ENCODE data around the gene MIOX.

MIOX gene

DNA sequence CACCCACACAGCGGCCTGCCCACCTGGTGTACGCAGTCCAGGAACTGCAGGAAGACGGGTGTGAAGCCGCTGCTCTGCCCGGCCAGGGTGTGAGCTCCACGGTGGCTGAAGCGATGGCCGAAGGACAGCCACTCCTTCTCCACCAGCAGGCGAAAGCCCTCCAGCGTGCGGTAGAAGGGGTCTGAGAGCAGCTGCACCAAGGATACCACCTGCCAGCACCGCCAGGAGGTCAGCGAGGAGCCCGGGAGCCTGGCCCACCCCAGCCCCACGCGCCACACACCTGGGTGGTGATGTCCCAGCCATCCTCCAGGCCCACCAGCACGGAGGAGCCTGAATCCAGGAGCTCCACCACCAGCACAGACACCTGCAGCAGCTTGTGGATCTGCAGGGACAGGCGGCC lies 31.5 kb upstream of the MIOX start:
- no peak for DNase-seq

DNA sequence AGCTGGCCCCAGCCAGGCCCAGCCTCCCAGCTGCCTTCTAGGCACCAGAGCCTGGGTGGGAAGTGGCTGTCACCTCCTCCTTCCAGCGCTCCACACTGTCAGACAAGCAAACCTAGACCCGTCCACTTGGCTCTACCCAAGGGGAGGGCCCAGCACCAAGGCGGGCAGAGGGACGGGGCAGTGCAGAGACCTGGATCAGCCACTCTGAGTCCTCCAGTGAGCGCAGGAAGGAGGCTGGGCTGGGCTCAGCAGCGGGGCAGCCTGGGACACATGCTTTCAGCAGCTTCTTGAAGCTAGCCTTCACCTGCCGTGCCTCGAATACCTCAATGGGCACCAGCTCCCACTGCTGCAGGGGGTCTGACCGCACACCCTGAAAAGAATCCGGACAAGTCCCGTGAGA lies 30.6 kb upstream of the MIOX start:
- DNase-seq = no peak

DNA sequence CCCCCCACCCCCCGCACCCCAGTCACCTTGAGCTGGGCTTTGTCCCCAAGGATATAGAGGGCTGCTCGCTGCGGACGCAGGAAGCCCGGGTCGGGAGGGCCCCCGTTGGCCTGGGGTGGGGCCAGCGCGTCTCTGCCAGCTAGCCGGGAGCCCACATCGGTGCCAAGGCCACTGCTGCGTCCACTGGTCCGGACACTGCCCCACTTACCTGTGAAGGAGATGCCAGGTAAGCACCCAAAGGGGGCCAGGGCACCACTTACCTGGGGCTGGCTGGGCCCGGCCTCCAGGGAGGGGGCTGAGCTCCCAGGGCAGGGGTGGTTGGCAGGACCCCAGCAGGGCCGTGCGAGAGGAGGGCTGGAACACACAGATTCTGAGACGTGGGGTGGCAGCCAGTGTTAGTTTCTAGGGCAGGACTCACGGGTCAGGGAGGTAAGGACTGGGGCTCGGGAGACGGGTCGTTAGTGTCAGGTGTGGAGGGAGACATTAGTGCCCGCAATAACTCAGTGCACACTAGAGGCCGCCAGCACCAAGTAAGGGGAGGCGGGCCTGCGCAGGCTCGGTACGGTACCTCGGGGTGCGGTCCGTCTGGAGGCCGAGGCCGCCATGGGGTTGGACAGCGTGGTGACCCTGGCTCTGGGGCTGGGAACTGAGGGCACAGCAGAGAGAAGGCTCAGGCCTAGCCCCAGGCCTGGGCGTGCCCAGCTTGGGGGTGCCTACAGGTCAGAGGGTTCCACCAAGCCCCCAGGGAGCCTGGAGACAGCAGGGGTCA lies 30.0 kb upstream of the MIOX start:
- no peak for DNase-seq

DNA sequence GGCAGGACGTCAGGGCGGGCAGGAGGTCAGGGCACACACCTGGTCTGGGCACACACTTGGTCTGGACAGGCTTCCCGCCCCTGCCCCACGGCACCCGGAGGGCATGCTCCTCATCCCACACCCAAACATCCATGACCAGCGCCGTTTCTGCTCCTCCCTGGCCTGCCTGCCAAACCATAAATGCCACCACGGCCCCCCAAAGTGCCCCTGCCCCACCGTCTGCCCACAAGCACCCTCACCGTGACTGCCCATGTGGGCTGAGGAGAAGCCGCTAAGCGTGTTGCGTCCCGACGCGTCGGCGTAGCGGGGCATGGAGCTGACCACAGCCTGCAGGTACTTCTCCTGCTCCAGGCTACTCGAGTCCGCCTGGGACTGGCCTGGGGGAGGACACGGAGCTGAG lies 27.6 kb upstream of the MIOX start:
- DNase-seq = no peak

DNA sequence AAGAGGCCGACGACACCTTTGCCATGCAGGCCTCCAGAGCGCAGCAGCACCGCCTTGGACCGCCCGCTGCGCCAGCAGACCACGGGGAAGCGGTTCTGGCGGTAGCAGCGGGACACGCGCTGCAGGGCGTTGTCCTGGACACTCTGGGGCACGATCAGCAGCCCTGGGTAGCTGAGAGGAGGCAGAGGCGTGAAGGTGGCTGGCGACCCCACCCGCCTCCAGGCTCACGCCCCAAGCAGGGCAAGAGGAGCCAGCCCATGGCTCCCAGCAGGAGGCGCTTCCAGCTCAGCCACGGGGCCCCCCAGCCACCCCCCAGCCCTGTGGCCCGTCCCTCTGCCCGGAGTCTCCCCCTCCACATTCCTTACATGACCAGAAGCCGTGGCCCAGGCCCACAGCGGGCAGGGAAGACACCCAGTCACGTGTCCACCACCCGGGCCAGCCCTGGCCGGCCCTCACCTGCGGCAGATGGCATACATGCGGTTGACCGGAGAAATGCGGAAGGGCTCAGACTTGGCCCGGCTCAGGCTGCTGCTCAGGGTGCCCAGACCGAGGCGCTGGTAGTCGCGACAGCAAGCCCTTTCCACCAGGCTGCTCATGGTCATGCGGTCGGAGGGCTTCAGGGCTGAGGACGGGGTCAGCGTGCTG lies 27.0 kb upstream of the MIOX start:
- DNase-seq = no peak

DNA sequence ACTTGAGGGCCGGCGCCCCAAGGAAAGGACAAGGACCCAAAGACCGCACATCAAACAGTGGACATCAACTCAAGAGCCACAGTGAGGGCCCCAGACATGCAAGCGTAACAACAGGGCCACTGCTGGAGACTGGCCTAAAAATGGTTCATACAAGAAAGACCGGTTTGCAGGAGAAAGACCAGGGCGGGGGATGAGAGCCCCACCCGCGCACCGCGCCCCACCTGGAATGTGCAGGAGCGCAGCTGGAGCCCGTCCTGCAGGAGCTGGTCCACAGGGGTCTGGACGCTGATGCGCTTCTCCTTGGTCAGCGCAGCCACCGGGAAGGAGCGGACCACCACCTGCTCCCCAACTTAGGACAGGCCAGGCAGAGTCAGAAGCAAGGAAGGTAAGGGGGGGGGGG lies 25.7 kb upstream of the MIOX start:
- no peak for DNase-seq

DNA sequence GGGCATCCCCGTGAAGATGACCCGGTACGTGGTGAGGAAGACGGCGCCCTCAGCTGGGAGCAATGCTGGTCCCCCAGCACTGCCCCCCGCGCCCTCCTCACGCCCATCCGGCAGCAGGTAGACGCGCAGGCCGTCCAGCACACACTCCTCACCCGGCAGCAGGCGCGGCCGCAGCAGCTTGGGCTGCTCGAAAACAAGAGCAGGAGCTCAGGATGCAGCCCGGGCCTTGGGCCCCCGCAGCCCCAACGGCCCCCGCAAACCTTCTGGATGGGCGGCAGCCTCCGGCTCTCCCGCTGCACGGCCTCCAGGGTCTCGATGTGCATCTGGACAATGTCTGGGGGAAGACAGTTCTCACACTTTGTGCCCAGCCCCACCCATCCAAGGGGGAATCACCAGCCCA lies 25.1 kb upstream of the MIOX start:
- no peak for DNase-seq

DNA sequence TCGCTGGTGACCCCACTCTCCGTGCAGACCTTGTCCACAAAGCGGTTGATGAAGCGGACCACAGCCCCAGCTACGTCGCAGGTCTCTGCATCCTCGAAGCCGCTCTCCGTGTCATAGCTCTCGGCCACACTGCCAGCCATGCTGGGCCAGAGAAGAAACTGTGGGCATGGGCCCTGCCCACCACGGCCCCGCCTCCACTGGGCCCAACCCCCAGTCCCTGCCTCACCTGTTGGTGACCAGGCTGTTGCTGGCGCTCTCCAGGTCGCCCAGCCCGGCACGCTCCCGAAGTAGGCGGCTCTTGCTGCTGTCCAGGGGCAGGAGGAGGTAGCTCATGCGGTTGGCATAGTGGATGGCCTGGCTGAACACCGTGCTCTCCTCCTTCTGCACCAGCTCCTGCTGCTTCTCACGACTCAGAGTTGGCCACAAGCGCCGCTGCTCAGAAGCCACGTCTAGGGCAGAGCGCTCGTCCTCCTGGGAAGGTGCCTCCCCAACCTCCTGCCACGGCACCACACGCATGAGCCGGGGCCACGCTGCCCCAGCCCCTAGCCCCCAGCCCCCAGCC lies 24.6 kb upstream of the MIOX start:
- DNase-seq = no peak

DNA sequence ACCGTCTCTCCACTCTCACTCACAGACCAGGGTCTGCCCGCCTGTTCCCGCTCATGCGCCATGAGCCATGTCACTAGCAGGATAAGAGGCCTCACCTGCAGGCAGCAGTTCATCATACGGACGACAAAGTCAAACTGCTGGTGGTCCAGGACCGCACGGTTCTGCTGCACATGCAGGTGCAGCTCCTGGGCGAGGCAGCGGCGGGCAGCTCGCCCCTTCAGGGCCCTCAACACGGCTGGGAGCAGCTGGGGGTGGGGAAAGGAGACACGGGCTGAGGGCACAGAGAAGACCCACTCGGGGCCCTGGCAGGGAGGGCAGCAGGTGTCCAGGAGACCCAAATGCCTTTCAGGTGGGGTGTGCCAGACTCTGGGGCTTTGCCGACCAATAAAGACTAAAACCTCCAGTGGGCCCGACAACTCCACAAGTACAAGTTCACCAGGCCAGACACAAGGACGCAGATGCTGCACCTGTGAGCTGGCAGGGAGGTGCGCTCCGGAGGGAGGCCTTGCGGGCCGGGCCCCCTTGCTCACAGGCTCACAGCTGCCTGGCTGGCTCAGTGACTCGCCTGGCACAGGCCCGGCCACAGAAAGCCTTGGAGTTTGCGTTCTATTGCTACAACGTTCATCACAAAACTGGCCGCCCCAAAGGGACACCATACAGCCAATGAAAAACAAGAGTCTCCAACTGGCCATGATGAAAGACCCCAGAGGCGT lies 23.3 kb upstream of the MIOX start:
- no peak for DNase-seq

DNA sequence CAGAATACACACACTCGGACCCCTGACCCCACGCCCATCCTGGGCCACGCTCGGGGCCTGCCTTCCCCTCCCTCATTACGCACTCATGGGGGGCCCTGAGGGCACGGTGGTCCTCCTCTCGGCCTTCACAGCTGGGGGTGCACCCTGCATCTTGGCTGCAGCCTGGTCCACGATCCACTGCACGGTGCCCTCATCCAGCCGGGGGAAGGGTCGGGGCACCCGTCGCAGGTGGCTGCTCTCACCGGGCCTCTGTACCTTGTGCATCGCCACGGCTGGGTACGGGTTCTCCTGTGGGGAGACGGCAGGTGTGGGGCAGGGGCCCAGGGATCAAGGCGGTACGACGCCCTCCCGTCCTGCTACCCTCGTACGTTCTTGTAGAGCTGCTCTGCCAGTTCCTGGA lies 22.2 kb upstream of the MIOX start:
- DNase-seq = no peak

DNA sequence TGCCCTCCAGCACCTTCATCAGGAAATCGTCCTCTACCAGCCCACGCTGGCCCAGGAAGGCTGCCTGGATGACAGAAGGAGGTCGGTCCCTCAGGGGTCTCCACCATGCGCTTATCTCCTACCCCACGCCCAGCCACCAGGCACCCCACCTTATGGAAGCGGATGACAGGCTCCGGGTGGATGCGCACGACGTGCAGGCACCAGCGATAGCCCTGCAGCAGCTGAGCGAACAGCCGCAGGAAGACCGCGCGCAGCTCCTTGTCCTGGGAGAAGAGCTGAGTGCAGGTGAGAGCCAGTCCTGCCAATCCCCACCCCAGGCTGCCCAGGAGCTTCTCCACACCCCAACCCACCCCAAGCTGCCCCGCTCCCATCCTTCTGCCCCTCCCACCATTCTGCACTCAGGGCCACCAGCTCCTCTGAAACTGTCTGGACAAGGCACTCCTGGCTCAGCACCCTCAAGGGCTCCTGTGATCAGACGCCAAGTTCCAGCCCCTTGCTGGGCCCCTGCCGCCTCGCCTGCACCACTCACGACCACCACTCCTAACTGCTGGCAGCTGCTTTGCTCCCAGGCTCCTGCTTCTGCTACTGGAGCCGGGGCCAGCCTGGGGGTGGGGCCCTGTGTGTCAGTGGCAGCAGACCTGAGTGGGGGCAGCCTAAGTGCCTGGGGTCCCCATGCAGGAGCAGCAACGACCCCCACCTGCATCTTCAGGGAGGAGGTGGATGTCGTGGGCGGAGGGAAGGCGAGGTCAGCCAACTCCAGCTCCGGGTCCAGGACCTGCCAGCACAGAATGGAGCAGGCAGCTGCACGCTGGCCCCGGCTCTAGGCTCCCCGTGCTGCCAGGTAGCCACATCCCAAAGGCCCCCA lies 21.4 kb upstream of the MIOX start:
- no peak for DNase-seq

DNA sequence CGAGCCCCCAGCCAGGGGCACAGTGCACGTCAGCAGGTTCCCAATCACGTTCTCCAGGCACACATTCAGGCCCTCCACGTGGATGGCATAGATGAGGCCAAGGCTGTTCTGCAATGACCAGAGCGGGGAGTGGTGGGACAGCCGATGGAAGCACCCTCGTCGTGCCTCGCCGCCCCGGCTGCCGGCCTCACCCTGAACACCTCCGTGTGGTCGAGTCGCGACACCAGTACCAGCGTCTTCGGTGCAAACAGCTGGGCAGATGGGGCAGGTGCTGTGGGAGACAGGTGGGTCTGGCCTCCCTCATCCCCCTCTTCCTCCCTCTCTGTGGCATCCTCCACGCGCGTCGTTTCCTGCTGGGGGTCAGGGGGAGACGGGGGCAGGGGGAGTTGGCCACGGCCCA lies 19.3 kb upstream of the MIOX start:
- no peak for DNase-seq

DNA sequence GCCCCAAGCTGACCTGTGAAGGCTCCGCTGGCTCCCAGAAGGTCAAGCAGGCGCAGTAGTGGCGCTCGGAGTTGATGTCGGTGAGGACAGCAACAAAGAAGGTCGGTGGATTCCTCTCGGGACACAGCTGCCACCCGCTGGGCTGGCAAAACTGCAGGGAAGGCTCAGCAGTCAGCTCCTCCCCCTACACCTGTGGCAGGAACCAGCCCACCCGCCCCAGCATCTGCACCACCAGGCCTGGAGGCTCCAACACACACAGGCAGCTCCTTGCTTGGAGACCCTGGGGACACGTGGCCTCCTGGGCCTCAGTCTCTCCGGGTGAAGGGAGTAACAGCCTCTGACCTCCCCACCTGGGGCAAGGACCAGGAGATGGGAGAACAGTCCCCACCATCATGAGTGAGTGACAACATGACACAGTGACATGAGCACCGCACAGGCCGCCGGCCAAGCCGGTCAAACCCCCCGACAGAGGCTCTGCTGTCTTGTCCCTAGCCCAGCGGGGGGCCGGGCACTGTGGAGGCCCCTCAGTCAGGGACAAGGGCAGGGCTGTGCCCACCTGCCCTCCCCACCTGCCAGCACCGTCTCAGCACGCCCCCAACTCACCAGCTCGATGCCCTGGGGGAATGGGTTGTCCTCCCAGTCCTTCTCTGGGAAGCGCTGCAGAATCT lies 18.8 kb upstream of the MIOX start:
- no peak for DNase-seq

DNA sequence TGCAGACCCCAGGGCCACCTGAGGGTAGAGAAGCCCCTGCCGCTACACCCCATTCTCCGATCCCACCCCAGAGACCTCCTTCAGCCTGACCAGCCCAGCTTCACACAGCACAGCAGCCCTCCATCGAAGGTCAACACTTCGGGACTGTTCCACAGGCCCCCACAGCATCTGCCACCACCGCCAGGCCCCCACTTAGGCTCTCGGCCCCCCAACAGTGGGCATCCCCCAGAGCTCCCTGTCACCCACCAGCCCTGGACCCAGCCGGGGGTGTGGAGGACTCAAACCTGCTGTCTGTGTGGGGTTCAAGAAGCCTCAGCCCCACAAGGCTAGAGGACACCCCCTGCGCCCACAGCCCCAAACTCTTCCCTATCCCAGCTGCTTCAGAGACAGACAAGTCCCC lies 18.0 kb upstream of the MIOX start:
- no peak for DNase-seq

DNA sequence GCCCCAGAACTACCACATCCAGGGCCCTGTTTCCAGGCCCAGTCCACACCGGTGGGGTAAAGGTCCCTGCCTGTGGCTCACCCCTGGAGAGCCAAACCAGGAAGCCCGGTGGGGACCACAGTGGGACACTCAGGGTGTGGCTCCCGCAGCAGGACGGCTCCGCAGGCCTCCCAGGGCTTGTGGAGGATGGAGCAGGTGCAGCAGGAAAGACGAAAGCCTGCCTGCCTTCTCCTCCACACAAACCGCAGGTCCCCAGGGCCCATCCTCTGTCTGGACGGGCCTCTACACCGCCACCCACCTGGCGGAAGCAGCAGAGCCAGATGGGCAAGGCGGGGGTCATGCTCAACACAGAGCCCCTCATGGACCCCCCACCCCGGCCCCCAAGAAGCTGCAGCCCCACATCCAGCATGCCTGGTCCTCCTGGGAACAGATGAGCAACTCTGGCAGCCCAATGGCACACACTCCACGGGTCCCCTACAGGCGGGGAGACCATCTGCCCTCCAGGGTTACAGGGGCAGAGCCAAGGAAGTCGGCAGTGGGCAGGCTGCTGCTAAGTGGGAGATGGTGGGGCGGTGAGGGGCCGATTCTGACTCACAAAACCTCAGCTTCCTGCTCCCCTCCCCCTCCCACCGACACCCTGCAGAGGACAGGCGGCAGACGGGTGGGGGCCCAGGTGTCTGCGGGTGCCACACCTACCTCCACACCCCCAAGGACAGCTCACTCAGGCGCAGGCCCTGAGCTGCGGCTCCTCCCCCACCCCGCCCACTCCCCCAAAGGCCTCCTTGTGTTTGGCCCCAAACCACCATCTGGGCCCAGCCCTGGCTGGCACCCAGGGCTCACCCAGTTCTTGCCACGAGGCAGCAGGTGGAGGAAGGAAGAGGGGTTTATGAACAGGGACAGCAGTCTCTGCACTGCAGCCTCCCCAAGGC lies 17.0 kb upstream of the MIOX start:
- DNase-seq = no peak

DNA sequence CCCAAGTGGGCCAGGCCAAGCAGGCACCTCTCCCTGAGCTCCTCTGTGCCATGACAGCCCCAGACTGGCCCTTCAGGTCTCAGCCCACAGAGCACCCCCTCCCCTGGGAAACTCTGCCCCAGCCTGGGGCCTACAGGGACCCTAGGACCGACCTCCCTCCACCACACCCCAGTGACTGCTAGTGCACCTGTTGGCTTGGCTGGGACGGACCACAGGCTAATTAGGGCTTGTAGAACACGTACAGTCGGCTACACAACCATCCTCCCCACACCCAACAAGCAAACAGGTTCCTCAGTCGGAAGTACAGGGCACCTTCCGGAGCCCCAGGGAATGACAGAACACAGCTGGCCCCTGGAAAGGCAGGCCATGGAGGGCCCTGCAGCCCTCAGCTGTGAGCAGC lies 16.2 kb upstream of the MIOX start:
- no peak for DNase-seq

DNA sequence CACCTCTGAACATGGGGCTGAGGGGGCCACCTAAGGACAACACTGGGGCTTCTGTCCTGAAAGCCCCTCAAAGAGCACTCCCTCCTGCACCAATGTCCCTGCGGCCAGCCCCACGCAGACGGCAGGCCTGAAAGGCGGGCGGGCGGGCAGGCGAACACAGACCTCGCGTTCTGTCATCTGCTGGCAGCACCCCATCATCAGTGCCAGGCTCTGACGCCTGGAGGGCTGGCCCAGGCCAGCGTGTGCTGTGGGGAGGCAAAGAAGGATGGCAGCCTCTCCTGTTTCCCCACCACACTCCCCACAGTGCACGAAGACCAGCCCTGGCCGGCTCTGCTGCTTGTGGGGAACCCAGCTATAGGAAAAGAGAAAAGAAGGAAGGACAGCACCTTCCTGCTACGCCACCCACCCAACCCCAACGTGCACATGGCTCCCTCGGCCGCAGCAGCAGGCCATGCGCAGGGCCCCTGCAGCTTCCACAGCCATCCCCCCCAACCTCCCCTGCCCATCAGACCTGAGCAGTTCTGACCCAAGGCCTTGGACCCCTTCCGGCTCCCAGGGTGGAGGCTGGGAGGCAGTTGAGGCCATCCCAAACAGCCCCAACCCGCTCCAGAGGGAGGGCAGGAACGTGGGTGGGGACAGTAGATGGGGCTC lies 15.3 kb upstream of the MIOX start:
- DNase-seq = no peak

DNA sequence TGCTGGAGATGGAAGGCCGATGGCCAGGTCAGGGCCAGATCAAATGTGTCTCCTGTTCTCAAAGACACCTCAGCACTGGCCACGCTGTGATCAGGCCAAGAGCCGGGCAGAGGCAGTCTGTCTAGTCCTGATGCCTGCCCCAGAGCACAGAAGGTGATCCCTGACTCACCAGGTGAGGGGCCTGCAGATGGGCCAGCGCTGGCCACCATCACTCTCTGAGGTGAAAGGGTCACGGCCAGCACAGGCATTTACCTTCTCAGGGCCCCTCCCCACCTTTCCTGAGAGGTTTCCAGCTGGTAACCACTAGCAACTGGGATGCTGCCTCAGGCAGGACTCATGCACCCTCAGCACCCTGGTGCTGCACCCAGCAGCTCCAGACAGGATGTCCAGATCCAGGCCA lies 14.7 kb upstream of the MIOX start:
- DNase-seq = no peak

DNA sequence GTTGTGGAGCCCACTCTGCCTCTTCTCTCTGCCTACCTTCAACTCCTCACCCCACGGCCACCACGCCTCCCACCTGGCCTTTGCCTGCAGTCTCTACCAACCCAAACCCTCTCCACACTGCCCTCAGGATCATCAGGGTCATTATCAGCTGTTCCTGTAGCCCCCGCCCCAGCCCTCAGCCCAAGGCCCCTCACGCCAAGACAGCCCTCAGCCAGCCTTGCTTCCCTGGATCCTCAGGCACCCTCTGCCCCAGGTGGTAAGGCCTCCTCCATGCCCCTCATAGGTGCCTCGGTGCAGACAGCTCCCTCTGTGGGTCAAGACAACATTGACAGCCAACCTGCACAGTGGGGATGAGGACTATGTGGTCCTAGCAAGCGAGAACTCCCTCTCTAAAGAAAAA lies 13.6 kb upstream of the MIOX start:
- no peak for DNase-seq

DNA sequence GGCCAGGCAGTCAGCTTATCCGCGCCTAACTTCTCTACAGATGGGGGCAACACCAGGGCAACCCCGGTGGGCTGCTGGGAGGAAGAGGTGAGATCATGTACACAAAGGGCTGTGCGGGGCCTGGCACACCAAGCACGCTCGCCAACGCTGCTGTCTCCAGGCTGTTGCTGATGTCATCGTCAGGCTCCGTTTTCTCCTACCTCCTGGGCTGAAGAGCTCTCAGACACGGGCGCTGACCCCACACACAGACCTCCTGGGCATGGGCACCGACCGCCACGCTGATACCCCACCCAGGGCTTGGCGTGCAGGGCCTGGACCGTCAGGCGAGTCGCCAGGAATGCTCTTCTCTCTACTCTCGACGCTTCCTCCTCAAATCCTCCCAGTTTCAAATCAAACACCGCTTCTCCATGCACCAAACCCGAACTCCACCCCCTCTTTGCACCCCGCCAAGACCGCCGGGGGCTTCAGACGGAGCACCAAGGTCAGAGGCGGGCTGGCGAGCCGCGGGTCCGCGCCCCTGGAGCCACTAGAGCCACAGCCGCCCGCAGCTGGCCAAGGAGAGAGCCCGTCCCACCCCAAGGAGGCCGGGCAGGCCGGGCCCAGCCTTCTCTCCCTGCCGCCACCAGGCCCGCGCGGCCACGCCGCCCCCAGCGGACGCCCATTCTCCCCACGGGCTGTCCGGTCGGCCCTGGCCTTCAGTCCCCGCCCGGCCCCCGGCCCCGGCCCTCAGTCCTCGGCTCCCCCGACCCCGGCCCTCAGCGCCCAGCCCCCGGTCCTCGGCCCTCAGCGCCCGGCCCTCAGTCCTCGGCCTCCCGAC lies 12.6 kb upstream of the MIOX start:
- DNase-seq = no peak

Measured in NCI-H1048 (cell line).